HepG2 (cell line): Measurements from ENCODE around the gene ENPP4. TPM values are rescaled to one million over a fixed set of nuclear protein-coding genes. Genes with fewer than 3 reads are reported as not detected.

Experiments used
- ATAC-seq: fragments of 200-7000 bp; cut with Tn5 transposase; 3 replicates; pipeline ENCODE4 v1.9.1; 2020; ENCODE audit warnings: mild to moderate bottlenecking, moderate library complexity
- BruUV-seq: library from RNA; stranded (reverse); fragments of 400-500 nt; replicated peaks from 2 replicates; lab custom pipeline; 2021; lab: Mats Ljungman, UMichigan
- CTCF ChIA-PET: fragments of 300-600 bp; formaldehyde crosslinking; extraction: SDS; loops from one replicate; lab custom pipeline; 2021; ENCODE audit warnings: low total read pairs, inconsistent platforms, low intra/inter-chr PET ratio; lab: Yijun Ruan, JAX
- POLR2A ChIA-PET: fragments of 350-600 bp; sonication (Branson Sonifier 250); formaldehyde crosslinking; loops from one replicate; lab custom pipeline; 2020; ENCODE audit warnings: antibody characterized with exemption, inconsistent platforms; lab: Yijun Ruan, JAX
- DNase-seq: peaks from one replicate; pipeline ENCODE4 v3.0.0-alpha.2; 2015; ENCODE audit warnings: low spot score
- FAIRE-seq: peaks from 3 replicates; lab custom pipeline; 2011; peaks lifted over from hg19 to GRCh38; lab: Jason Lieb, UNC
- H2AFZ ChIP-seq: one replicate; pipeline ENCODE4 v1.6.1; 2011; ENCODE audit warnings: low read length, inconsistent platforms
- H3K27ac ChIP-seq: fragments of 300-600 bp; 3 replicates; pipeline ENCODE4 v1.8.0; 2011; ENCODE audit warnings: mixed run types, mild to moderate bottlenecking, mixed read lengths, low read length, inconsistent platforms; ENCODE audit not compliant: insufficient read depth; ENCODE audit errors: extremely low read length
- H3K27me3 ChIP-seq, 2 experiments: fragments of 200-600 bp in 1 of 2; 2 replicates in 1 of 2; 3 replicates in 1 of 2; pipeline versions ENCODE4 v1.6.0 to v1.8.0; 2011; ENCODE audit warnings: low read length in 2 of 2, mild to moderate bottlenecking in 2 of 2, moderate library complexity in 2 of 2, inconsistent platforms in 1 of 2; ENCODE audit not compliant: insufficient read depth in 2 of 2, control insufficient read depth in 1 of 2
- H3K36me3 ChIP-seq, 2 experiments: fragments of 200-600 bp in 1 of 2; replicated peaks in 1 of 2; 2 replicates in 1 of 2; 3 replicates in 1 of 2; pipeline versions ENCODE4 v1.5.1 to v1.8.0; 2011; ENCODE audit warnings: low read length in 2 of 2, inconsistent platforms in 1 of 2; ENCODE audit not compliant: insufficient read depth in 2 of 2, control insufficient read depth in 1 of 2
- H3K4me1 ChIP-seq: 2 replicates; pipeline ENCODE4 v1.5.1; 2012; ENCODE audit warnings: low read length, inconsistent platforms; ENCODE audit not compliant: insufficient read depth
- H3K4me2 ChIP-seq: 2 replicates; pipeline ENCODE4 v1.6.0; 2011; ENCODE audit warnings: low read depth, low read length, inconsistent platforms
- H3K4me3 ChIP-seq, 3 experiments: fragments of 200-600 bp in 1 of 3; sonication (generic), shearing (Covaris generic) in 1 of 3; replicated peaks in 1 of 3; 2 replicates each; pipeline ENCODE4 v1.5.1; 2011 to 2016; ENCODE audit warnings: low read length in 3 of 3, inconsistent platforms in 2 of 3, low read depth in 2 of 3, mild to moderate bottlenecking in 2 of 3, control low read depth in 1 of 3, mixed read lengths in 1 of 3; ENCODE audit not compliant: insufficient read depth in 1 of 3
- H3K79me2 ChIP-seq: one replicate; pipeline ENCODE4 v1.6.1; 2011; ENCODE audit warnings: low read length, inconsistent platforms; ENCODE audit not compliant: insufficient read depth
- H3K9ac ChIP-seq: 2 replicates; pipeline ENCODE4 v1.6.0; 2011; ENCODE audit warnings: mild to moderate bottlenecking, low read depth, low read length, inconsistent platforms; ENCODE audit not compliant: insufficient read depth
- H3K9me3 ChIP-seq: 2 replicates; pipeline ENCODE4 v1.5.1; 2012; ENCODE audit warnings: mild to moderate bottlenecking, low read length
- H4K20me1 ChIP-seq: 2 replicates; pipeline ENCODE4 v1.6.0; 2011; ENCODE audit warnings: inconsistent platforms, mild to moderate bottlenecking, low read length, moderate library complexity; ENCODE audit not compliant: insufficient read depth
- CEBPB ChIP-seq: IDR thresholded peaks from 2 replicates; pipeline ENCODE4 v1.6.1; 2011; ENCODE audit warnings: low read depth, low read length, improper control_type of control experiment, borderline replicate concordance
- GPN1 ChIP-seq: sonication (generic); formaldehyde crosslinking; IDR thresholded peaks from 2 replicates; pipeline ENCODE4 v1.5.1; 2020; ENCODE audit warnings: missing genetic modification reagents, borderline replicate concordance
- MAFK ChIP-seq, 2 experiments: IDR thresholded peaks in 1 of 2; conservative IDR thresholded peaks in 1 of 2; 2 replicates each; pipeline ENCODE4 v1.6.1; 2011; ENCODE audit warnings: improper control_type of control experiment in 2 of 2, low read length in 2 of 2
- PRPF4 ChIP-seq: fragments of 200-400 bp; formaldehyde crosslinking; IDR thresholded peaks from 2 replicates; pipeline ENCODE4 v1.6.1; 2016; ENCODE audit warnings: low read length, low read depth; ENCODE audit not compliant: poor library complexity, severe bottlenecking
- SALL1 ChIP-seq: sonication (generic); formaldehyde crosslinking; IDR thresholded peaks from 2 replicates; pipeline ENCODE4 v1.8.0; 2022; ENCODE audit warnings: mild to moderate bottlenecking, missing genetic modification reagents
- TOE1 ChIP-seq: sonication (generic); formaldehyde crosslinking; IDR thresholded peaks from 2 replicates; pipeline ENCODE4 v1.4.0; 2020; ENCODE audit warnings: mild to moderate bottlenecking, missing genetic modification reagents
- ZNF274 ChIP-seq: sonication (generic); formaldehyde crosslinking; IDR thresholded peaks from 2 replicates; pipeline ENCODE4 v1.5.1; 2020; ENCODE audit warnings: mild to moderate bottlenecking, missing genetic modification reagents
- WGBS: methylation state at CpG from one replicate; pipeline ENCODE4 v1.1.6; 2017; ENCODE audit warnings: low lambda C conversion rate; 5-methylcytosine and 5-hydroxymethylcytosine counted together
- in situ Hi-C: cut with HindIII; loops from 2 replicates; pipeline ENCODE4 v1.10.0; 2017; ENCODE audit warnings: low pct_unique_long_range_greater_than_20kb; ENCODE audit not compliant: extremely low pct_ligation_motif_present
- intact Hi-C: fragments of 100-400 bp; cut with micrococcal nuclease; formaldehyde crosslinking; loops from one replicate; pipeline ENCODE4 v1.10.0; 2022; ENCODE audit not compliant: unreplicated experiment
- polyA plus RNA-seq, 8 experiments: library from polyadenylated mRNA; depleted of rRNA in 3 of 8; stranded (reverse) in 7 of 8; unstranded in 1 of 8; fragments of >200 nt; fragmentation: Illumina TruSeq in 4 of 8; extraction: Trizol in 4 of 8; gene quantifications; 2 replicates each; pipeline versions ENCODE4 v1.2.1 to v1.2.3, GENCODE V29; 2011 to 2016; ENCODE audit warnings: low read depth in 4 of 8, missing spikeins in 1 of 8, mixed read lengths in 1 of 8; ENCODE audit not compliant: insufficient read depth in 1 of 8
- total RNA-seq, 5 experiments: library from RNA; depleted of rRNA; stranded (reverse); fragments of >200 nt; fragmentation: Illumina TruSeq; extraction: Trizol; gene quantifications; 2 replicates each; pipeline ENCODE4 v1.2.3, GENCODE V29; 2016; ENCODE audit warnings: low read depth in 1 of 5
- TF ChIP-seq, protein P1 (sequence below): sonication (generic); formaldehyde crosslinking; IDR thresholded peaks from 2 replicates; pipeline ENCODE4 v1.4.0; 2020; ENCODE audit warnings: low read depth, missing genetic modification reagents
- TF ChIP-seq, protein P2 (sequence below): sonication (generic); formaldehyde crosslinking; IDR thresholded peaks from 2 replicates; pipeline ENCODE4 v1.5.0; 2020; ENCODE audit warnings: missing genetic modification reagents, mild to moderate bottlenecking, borderline replicate concordance

Gene ENPP4
- total and polyA plus RNA-seq, 2 of the 13 experiments (the other 11 are each of a cell fraction or from before 2014, with no cell fraction given), result 0.04 to 0.38 TPM

DNA sequence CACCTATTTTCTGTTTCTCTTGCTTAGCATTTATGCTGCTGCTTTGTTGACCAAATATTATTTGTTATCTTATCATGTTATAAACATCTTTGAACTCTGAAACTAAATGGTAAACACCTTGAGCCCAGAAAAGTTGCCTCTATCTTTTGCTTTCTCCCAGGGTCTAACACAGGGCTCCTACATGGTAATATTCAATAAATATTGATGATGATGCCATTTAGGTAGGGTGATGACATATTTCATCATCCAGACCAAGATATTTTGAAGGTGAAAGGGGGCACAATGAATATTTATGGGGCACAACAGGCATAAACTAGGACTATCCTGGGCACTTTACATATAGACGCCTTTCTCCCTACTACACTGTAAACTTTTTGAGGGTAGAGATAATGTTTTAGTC, 11.6 kb upstream of the ENPP4 start:
- BruUV-seq, result no TSS peak
- no peak overlapping the region for H3K4me2 ChIP-seq
- DNase-seq (no peak), ATAC-seq (no peak), FAIRE-seq (no peak)
- CTCF ChIA-PET, result no interaction called here
- in situ Hi-C loops (no loop called here), intact Hi-C loops (no loop called here)
- H2AFZ ChIP-seq, result no peak overlapping the region
- H3K79me2 ChIP-seq, result no peaks in the 10 kb centered on the region
- POLR2A ChIA-PET, result no interaction called here
- H3K4me1 ChIP-seq, result no peaks in the 10 kb centered on the region
- WGBS, result 6% methylated on average over 1 of the region's 1 CpG
- no peaks in the 10 kb centered on the region for H3K36me3 ChIP-seq
- no peaks in the 10 kb centered on the region for H4K20me1 ChIP-seq
- TF ChIP-seq, protein P1, sequence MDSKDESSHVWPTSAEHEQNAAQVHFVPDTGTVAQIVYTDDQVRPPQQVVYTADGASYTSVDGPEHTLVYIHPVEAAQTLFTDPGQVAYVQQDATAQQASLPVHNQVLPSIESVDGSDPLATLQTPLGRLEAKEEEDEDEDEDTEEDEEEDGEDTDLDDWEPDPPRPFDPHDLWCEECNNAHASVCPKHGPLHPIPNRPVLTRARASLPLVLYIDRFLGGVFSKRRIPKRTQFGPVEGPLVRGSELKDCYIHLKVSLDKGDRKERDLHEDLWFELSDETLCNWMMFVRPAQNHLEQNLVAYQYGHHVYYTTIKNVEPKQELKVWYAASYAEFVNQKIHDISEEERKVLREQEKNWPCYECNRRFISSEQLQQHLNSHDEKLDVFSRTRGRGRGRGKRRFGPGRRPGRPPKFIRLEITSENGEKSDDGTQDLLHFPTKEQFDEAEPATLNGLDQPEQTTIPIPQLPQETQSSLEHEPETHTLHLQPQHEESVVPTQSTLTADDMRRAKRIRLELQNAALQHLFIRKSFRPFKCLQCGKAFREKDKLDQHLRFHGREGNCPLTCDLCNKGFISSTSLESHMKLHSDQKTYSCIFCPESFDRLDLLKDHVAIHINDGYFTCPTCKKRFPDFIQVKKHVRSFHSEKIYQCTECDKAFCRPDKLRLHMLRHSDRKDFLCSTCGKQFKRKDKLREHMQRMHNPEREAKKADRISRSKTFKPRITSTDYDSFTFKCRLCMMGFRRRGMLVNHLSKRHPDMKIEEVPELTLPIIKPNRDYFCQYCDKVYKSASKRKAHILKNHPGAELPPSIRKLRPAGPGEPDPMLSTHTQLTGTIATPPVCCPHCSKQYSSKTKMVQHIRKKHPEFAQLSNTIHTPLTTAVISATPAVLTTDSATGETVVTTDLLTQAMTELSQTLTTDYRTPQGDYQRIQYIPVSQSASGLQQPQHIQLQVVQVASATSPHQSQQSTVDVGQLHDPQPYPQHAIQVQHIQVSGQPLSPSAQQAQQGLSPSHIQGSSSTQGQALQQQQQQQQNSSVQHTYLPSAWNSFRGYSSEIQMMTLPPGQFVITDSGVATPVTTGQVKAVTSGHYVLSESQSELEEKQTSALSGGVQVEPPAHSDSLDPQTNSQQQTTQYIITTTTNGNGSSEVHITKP (CRISPR knock-in tag), result no peak
- 0 out of 4 replicates have a peak, but pooled peaks of 1 of the 2 experiments have one; percentile 8 for TF ChIP-seq MAFK (conservative IDR thresholded peaks at IDR 0.05 in 1 of 2, IDR thresholded peaks at IDR 0.05 in 1 of 2; ENCODE audit: low read length in 2 of 2)
- peak; percentile 16; the same call in 1 of the 2 replicates for TF ChIP-seq CEBPB
- TF ChIP-seq ZNF274 (CRISPR knock-in tag), result no peak
- TF ChIP-seq GPN1 (CRISPR knock-in tag), result no peak
- TF ChIP-seq SALL1 (CRISPR knock-in tag), result no peak
- TF ChIP-seq, protein P2, sequence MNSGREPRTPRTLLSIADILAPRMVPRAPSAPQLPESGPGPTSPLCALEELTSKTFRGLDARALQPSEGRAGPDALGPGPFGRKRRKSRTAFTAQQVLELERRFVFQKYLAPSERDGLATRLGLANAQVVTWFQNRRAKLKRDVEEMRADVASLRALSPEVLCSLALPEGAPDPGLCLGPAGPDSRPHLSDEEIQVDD, result no peak
- TF ChIP-seq TOE1 (CRISPR knock-in tag), result no peak
- TF ChIP-seq PRPF4, result no peak
- H3K9ac ChIP-seq, result no peak overlapping the region
- H3K27ac ChIP-seq, result no peak overlapping the region
- no peaks in the 10 kb centered on the region for H3K9me3 ChIP-seq
- no peak overlapping the region for H3K4me3 ChIP-seq
- H3K27me3 ChIP-seq, result no peaks in the 10 kb centered on the region
